Measurements from ENCODE around the gene JAKMIP2. TPM values are rescaled to one million over a fixed set of nuclear protein-coding genes. Genes with fewer than 3 reads are reported as not detected.

Gene JAKMIP2
- total and polyA plus RNA-seq, 10 of the 15 experiments (the other 5 are each of a cell fraction or from before 2014, with no cell fraction given): 0.51 to 1.8 (median 0.89) TPM

DNA sequence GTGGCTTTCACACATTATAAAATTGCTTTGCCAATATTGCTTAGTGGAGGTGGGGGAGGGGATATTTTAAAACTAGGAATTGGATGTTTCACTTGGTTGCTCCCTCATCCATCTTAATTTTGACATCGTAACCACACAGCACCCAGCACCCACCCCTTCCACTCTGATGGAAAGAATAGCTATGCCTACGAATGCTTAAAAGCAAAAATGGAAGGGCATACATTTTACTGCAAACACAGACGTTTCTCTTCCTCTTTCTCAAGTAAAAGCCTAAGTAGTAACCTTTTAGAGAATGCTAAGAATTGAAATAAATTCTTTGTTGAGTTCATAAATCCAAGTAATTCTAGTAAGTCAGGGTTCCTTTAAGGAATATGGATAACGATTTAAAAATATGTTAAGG is 69.9 kb downstream of the JAKMIP2 start:
- no peak overlapping the region for H3K4me2 ChIP-seq (ENCODE audit: control insufficient read depth, insufficient read depth)
- H3K79me2 ChIP-seq (ENCODE audit: control insufficient read depth, insufficient read depth, low read length): no peaks in the 10 kb centered on the region
- no peak overlapping the region for H2AFZ ChIP-seq (ENCODE audit: control insufficient read depth, low read depth, low read length)
- BruUV-seq (replicated peaks): no TSS peak
- ChIA-PET POLR2A (no interaction called here), SMC1A (ENCODE audit: uncharacterized antibody, unreplicated experiment) (no interaction called here), RAD21 (ENCODE audit: unreplicated experiment) (no interaction called here), CTCF (no interaction called here)
- H3K27me3 ChIP-seq (replicated peaks in 1 of 2; ENCODE audit: control insufficient read depth in 2 of 2, insufficient read depth in 2 of 2, low read length in 1 of 2): no peaks in the 10 kb centered on the region
- intact Hi-C loops (cut with micrococcal nuclease; ENCODE audit: unreplicated experiment) (no loop called here), in situ Hi-C loops (cut with MboI) (no loop called here)
- H3K9ac ChIP-seq (ENCODE audit: control insufficient read depth, insufficient read depth, low read length): no peak overlapping the region
- H3K27ac ChIP-seq (ENCODE audit: control insufficient read depth, insufficient read depth): no peak overlapping the region
- 2% methylated on average over 4 of the region's 4 CpGs for WGBS (ENCODE audit: insufficient coverage, insufficient replicate concordance, low lambda C conversion rate, missing lambda C conversion rate)
- FAIRE-seq (no peak), ATAC-seq (no peak), DNase-seq (ENCODE audit: low read depth, low spot score) (no peak)
- no peak overlapping the region for H3K4me3 ChIP-seq
- no peaks in the 10 kb centered on the region for H3K9me3 ChIP-seq (replicated peaks; ENCODE audit: control insufficient read depth, insufficient read depth, low read length)
- H3K4me1 ChIP-seq (ENCODE audit: control insufficient read depth, insufficient read depth, low read length): no peaks in the 10 kb centered on the region
- H3K36me3 ChIP-seq (ENCODE audit: control insufficient read depth in 2 of 2, insufficient read depth in 2 of 2, low read length in 1 of 2): no peaks in the 10 kb centered on the region
- no peaks in the 10 kb centered on the region for H4K20me1 ChIP-seq (ENCODE audit: control insufficient read depth, insufficient read depth)
- no peak for TF ChIP-seq CHD4 (IDR thresholded peaks at IDR 0.05)
- no peak for TF ChIP-seq SP1 (IDR thresholded peaks at IDR 0.05; ENCODE audit: low read depth, low read length)
- TF ChIP-seq, protein P1, sequence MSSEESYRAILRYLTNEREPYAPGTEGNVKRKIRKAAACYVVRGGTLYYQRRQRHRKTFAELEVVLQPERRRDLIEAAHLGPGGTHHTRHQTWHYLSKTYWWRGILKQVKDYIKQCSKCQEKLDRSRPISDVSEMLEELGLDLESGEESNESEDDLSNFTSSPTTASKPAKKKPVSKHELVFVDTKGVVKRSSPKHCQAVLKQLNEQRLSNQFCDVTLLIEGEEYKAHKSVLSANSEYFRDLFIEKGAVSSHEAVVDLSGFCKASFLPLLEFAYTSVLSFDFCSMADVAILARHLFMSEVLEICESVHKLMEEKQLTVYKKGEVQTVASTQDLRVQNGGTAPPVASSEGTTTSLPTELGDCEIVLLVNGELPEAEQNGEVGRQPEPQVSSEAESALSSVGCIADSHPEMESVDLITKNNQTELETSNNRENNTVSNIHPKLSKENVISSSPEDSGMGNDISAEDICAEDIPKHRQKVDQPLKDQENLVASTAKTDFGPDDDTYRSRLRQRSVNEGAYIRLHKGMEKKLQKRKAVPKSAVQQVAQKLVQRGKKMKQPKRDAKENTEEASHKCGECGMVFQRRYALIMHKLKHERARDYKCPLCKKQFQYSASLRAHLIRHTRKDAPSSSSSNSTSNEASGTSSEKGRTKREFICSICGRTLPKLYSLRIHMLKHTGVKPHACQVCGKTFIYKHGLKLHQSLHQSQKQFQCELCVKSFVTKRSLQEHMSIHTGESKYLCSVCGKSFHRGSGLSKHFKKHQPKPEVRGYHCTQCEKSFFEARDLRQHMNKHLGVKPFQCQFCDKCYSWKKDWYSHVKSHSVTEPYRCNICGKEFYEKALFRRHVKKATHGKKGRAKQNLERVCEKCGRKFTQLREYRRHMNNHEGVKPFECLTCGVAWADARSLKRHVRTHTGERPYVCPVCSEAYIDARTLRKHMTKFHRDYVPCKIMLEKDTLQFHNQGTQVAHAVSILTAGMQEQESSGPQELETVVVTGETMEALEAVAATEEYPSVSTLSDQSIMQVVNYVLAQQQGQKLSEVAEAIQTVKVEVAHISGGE (CRISPR knock-in tag; IDR thresholded peaks at IDR 0.05): no peak
- no peak for TF ChIP-seq CHD1 (IDR thresholded peaks at IDR 0.05; ENCODE audit: low read depth, low read length)
- no peak for TF ChIP-seq RCOR1 (conservative IDR thresholded peaks at IDR 0.05; ENCODE audit: low read depth, low read length)
- TF ChIP-seq HDAC2 (IDR thresholded peaks at IDR 0.05): no peak
- TF ChIP-seq, protein P2, sequence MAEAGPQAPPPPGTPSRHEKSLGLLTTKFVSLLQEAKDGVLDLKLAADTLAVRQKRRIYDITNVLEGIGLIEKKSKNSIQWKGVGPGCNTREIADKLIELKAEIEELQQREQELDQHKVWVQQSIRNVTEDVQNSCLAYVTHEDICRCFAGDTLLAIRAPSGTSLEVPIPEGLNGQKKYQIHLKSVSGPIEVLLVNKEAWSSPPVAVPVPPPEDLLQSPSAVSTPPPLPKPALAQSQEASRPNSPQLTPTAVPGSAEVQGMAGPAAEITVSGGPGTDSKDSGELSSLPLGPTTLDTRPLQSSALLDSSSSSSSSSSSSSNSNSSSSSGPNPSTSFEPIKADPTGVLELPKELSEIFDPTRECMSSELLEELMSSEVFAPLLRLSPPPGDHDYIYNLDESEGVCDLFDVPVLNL (IDR thresholded peaks at IDR 0.05; ENCODE audit: low read depth, low read length): no peak
- TF ChIP-seq MEF2B (IDR thresholded peaks at IDR 0.05; ENCODE audit: partially characterized antibody, poor library complexity, severe bottlenecking): no peak
- no peak for TF ChIP-seq RBBP5 (conservative IDR thresholded peaks at IDR 0.05)
- TF ChIP-seq CBX3 (IDR thresholded peaks at IDR 0.05; ENCODE audit: borderline replicate concordance, low read depth): no peak
- no peak for TF ChIP-seq MEF2A (IDR thresholded peaks at IDR 0.05; ENCODE audit: insufficient read depth, low read depth, low read length)
- TF ChIP-seq ZSCAN29 (IDR thresholded peaks at IDR 0.05): no peak
- TF ChIP-seq STAT1 (conservative IDR thresholded peaks at IDR 0.05): no peak
- TF ChIP-seq, protein P3, sequence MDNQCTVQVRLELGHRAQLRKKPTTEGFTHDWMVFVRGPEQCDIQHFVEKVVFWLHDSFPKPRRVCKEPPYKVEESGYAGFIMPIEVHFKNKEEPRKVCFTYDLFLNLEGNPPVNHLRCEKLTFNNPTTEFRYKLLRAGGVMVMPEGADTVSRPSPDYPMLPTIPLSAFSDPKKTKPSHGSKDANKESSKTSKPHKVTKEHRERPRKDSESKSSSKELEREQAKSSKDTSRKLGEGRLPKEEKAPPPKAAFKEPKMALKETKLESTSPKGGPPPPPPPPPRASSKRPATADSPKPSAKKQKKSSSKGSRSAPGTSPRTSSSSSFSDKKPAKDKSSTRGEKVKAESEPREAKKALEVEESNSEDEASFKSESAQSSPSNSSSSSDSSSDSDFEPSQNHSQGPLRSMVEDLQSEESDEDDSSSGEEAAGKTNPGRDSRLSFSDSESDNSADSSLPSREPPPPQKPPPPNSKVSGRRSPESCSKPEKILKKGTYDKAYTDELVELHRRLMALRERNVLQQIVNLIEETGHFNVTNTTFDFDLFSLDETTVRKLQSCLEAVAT (IDR thresholded peaks at IDR 0.05): no peak
- TF ChIP-seq SUPT20H (IDR thresholded peaks at IDR 0.05; ENCODE audit: borderline replicate concordance, control insufficient read depth, low read depth, low read length): no peak
- TF ChIP-seq IRF4 (IDR thresholded peaks at IDR 0.05; ENCODE audit: low read depth, low read length): no peak

Data from GM12878 (cell line).